Endothelial cell of umbilical vein (primary cell): ENCODE measurements around the gene RNLS. TPM values are rescaled to one million over a fixed set of nuclear protein-coding genes. Genes with fewer than 3 reads are reported as not detected.

Source experiments
- BruUV-seq: library from RNA; stranded (reverse); fragments of 400-500 nt; replicated peaks from 2 replicates; lab custom pipeline; 2021; lab: Mats Ljungman, UMichigan
- CTCF ChIA-PET: fragments of 300-600, 350-600 bp; sonication (Branson Sonifier 250); formaldehyde crosslinking; loops from one replicate; lab custom pipeline; 2021; ENCODE audit warnings: antibody characterized with exemption, inconsistent platforms; lab: Charles Lee
- POLR2A ChIA-PET: fragments of 300-600, 350-600 bp; sonication (Branson Sonifier 250); formaldehyde crosslinking; loops from one replicate; lab custom pipeline; 2021; ENCODE audit warnings: antibody characterized with exemption, inconsistent platforms; lab: Charles Lee
- DNase-seq: peaks from one replicate; pipeline ENCODE4 v3.0.0-alpha.2; 2011; ENCODE audit warnings: low read depth, low spot score
- FAIRE-seq: peaks from 2 replicates; lab custom pipeline; 2011; peaks lifted over from hg19 to GRCh38; lab: Jason Lieb, UNC
- H2AFZ ChIP-seq: 2 replicates; pipeline ENCODE4 v1.6.0; 2012; ENCODE audit warnings: low read depth, low read length, control low read depth, inconsistent platforms
- H3K27ac ChIP-seq: 2 replicates; pipeline ENCODE4 v1.5.1; 2011; ENCODE audit warnings: low read depth, mild to moderate bottlenecking, control low read depth, low read length, moderate library complexity; ENCODE audit not compliant: insufficient read depth
- H3K27me3 ChIP-seq, 2 experiments: 2 replicates each; pipeline versions ENCODE4 v1.6.0 to v1.6.1; 2011; ENCODE audit warnings: low read length in 2 of 2, mixed read lengths in 1 of 2; ENCODE audit not compliant: control insufficient read depth in 2 of 2, insufficient read depth in 2 of 2
- H3K36me3 ChIP-seq, 2 experiments: 2 replicates in 1 of 2; 3 replicates in 1 of 2; pipeline ENCODE4 v1.5.1; 2011; ENCODE audit warnings: low read length in 2 of 2, mild to moderate bottlenecking in 1 of 2, moderate library complexity in 1 of 2; ENCODE audit not compliant: control insufficient read depth in 2 of 2, insufficient read depth in 2 of 2; ENCODE audit errors: extremely low read depth in 1 of 2
- H3K4me1 ChIP-seq: 3 replicates; pipeline ENCODE4 v1.5.1; 2011; ENCODE audit warnings: mild to moderate bottlenecking, low read length; ENCODE audit not compliant: control insufficient read depth, insufficient read depth; ENCODE audit errors: extremely low read depth
- H3K4me2 ChIP-seq: 2 replicates; pipeline ENCODE4 v1.6.1; 2011; ENCODE audit warnings: low read length, control low read depth, mixed read lengths; ENCODE audit not compliant: insufficient read depth
- H3K4me3 ChIP-seq, 3 experiments: fragments of 200-600 bp in 1 of 3; sonication (generic), shearing (Covaris generic) in 1 of 3; replicated peaks in 1 of 3; 2 replicates each; pipeline ENCODE4 v1.5.1; 2011 to 2016; ENCODE audit warnings: control low read depth in 3 of 3, low read length in 3 of 3, mild to moderate bottlenecking in 2 of 3, inconsistent platforms in 1 of 3, low read depth in 1 of 3, moderate library complexity in 1 of 3; ENCODE audit not compliant: insufficient read depth in 1 of 3
- H3K79me2 ChIP-seq: 2 replicates; pipeline ENCODE4 v1.6.0; 2012; ENCODE audit warnings: low read length, inconsistent platforms; ENCODE audit not compliant: control insufficient read depth, insufficient read depth
- H3K9ac ChIP-seq: replicated peaks from 2 replicates; pipeline ENCODE3; 2011; ENCODE audit warnings: low read length, control low read depth; ENCODE audit not compliant: insufficient read depth; ENCODE audit errors: extremely low read depth
- H3K9me1 ChIP-seq: replicated peaks from 3 replicates; pipeline ENCODE4 v1.6.0; 2011; ENCODE audit warnings: mild to moderate bottlenecking, low read length; ENCODE audit not compliant: control insufficient read depth, insufficient read depth; ENCODE audit errors: extremely low read depth
- H3K9me3 ChIP-seq: replicated peaks from 2 replicates; pipeline ENCODE4 v1.5.1; 2012; ENCODE audit warnings: low read length, inconsistent platforms; ENCODE audit not compliant: control insufficient read depth, insufficient read depth
- H4K20me1 ChIP-seq: replicated peaks from 2 replicates; pipeline ENCODE3; 2011; ENCODE audit warnings: mild to moderate bottlenecking, low read length; ENCODE audit not compliant: control insufficient read depth, insufficient read depth; ENCODE audit errors: extremely low read depth
- CTCF ChIP-seq, 2 donors: IDR thresholded peaks; 1 replicate in 1 of 2; 2 replicates in 1 of 2; pipeline ENCODE4 v1.5.1; 2011; ENCODE audit warnings: low read length in 2 of 2, mild to moderate bottlenecking in 2 of 2, moderate library complexity in 2 of 2, control low read depth in 1 of 2, inconsistent platforms in 1 of 2, low read depth in 1 of 2; ENCODE audit not compliant: insufficient read depth in 1 of 2; ENCODE audit errors: extremely low read depth in 1 of 2
- EZH2 ChIP-seq: IDR thresholded peaks from 2 replicates; pipeline ENCODE4 v1.6.1; 2012; ENCODE audit warnings: borderline replicate concordance, low read depth, mild to moderate bottlenecking, moderate library complexity, low read length, inconsistent platforms; ENCODE audit not compliant: severe bottlenecking
- FOS ChIP-seq: IDR thresholded peaks from 2 replicates; pipeline ENCODE4 v1.6.1; 2011; ENCODE audit warnings: mild to moderate bottlenecking, low read length, moderate library complexity, borderline replicate concordance; ENCODE audit not compliant: insufficient read depth
- GATA2 ChIP-seq: IDR thresholded peaks from 2 replicates; pipeline ENCODE4 v1.7.0; 2011; ENCODE audit warnings: low read depth, mild to moderate bottlenecking, moderate library complexity, mixed read lengths, low read length; ENCODE audit not compliant: insufficient read length, insufficient read depth
- JUN ChIP-seq: IDR thresholded peaks from 2 replicates; pipeline ENCODE4 v1.6.1; 2011; ENCODE audit warnings: borderline replicate concordance, low read depth; ENCODE audit not compliant: insufficient read length, insufficient read depth
- MAX ChIP-seq: IDR thresholded peaks from 2 replicates; pipeline ENCODE4 v1.6.1; 2011; ENCODE audit not compliant: insufficient read depth, insufficient read length
- MYC ChIP-seq: IDR thresholded peaks from one replicate; pipeline ENCODE4 v1.6.1; 2011; ENCODE audit warnings: mild to moderate bottlenecking, low read depth, low read length
- POLR2A ChIP-seq: IDR thresholded peaks from 2 replicates; pipeline ENCODE4 v1.6.1; 2012; ENCODE audit warnings: low read depth, mild to moderate bottlenecking, control low read depth, low read length
- POLR2AphosphoS5 ChIP-seq: IDR thresholded peaks from 2 replicates; pipeline ENCODE4 v1.6.1; 2012; ENCODE audit warnings: low read depth, mild to moderate bottlenecking, control low read depth, low read length, moderate library complexity; ENCODE audit not compliant: insufficient read depth
- dilution Hi-C: fragments of 300-500 bp; cut with MboI; formaldehyde crosslinking; loops from one replicate; pipeline ENCODE4 v1.15.0; 2019; ENCODE audit warnings: low sequenced_read_pairs; ENCODE audit not compliant: extremely low pct_ligation_motif_present
- intact Hi-C: fragments of 100-400 bp; cut with micrococcal nuclease; formaldehyde crosslinking; loops from one replicate; pipeline ENCODE4 v1.10.0; 2022
- polyA plus RNA-seq, 4 experiments: library from polyadenylated mRNA; depleted of rRNA in 3 of 4; stranded (reverse) in 3 of 4; unstranded in 1 of 4; fragments of >200 nt; gene quantifications; 2 replicates each; pipeline versions ENCODE4 v1.2.1 to v1.2.3, GENCODE V29; 2011 to 2012; ENCODE audit warnings: missing spikeins in 1 of 4
- total RNA-seq: library from RNA; stranded (reverse); gene quantifications from 2 replicates; pipeline ENCODE4 v1.2.3, GENCODE V29; 2021

Gene RNLS
- total and polyA plus RNA-seq, 2 donors (not counting 3 experiments of a cell fraction or from before 2014, with no cell fraction given): 2.5 to 4.6 TPM

GRCh38 chr10:88286030-88286429 is 297.1 kb downstream of the RNLS start:
- no TSS peak for BruUV-seq
- H4K20me1 ChIP-seq: no peaks in the 10 kb centered on the region
- peaks cover 7% of the 10 kb centered on the region for H3K4me1 ChIP-seq
- no peak for TF ChIP-seq CTCF (IDR thresholded peaks at IDR 0.05; ENCODE audit: extremely low read depth in 1 of 2, insufficient read depth in 1 of 2, low read depth in 1 of 2, low read length in 2 of 2)
- no peak for TF ChIP-seq EZH2
- no peak for TF ChIP-seq POLR2AphosphoS5
- TF ChIP-seq FOS: no peak
- no peak for TF ChIP-seq JUN
- TF ChIP-seq MYC: no peak
- no peak for TF ChIP-seq POLR2A
- no peak for TF ChIP-seq GATA2
- TF ChIP-seq MAX: no peak
- H3K9me1 ChIP-seq: no peaks in the 10 kb centered on the region
- H3K27me3 ChIP-seq: no peaks in the 10 kb centered on the region
- no peaks in the 10 kb centered on the region for H3K36me3 ChIP-seq
- no peak overlapping the region for H3K27ac ChIP-seq
- no peaks in the 10 kb centered on the region for H3K9me3 ChIP-seq
- dilution Hi-C loops: no loop called here
- intact Hi-C loops: no loop called here
- CTCF ChIA-PET: no interaction called here
- FAIRE-seq: no peak
- H3K4me3 ChIP-seq: no peak overlapping the region
- POLR2A ChIA-PET: no interaction called here
- H2AFZ ChIP-seq: no peak overlapping the region
- H3K4me2 ChIP-seq: no peak overlapping the region
- H3K9ac ChIP-seq: no peak overlapping the region
- DNase-seq: no peak
- no peaks in the 10 kb centered on the region for H3K79me2 ChIP-seq
